NCI-H2171 treated with DMSO at 0.1 percent for 48 hours (cell line): Measurements from ENCODE around the gene LRIG2.
A peak's percentile ranks its signal among the peaks of the same experiment; 100 is the strongest.
"Not testable (repeated sequence)": the region's sequence is repeated elsewhere in the genome, so short reads cannot be mapped to it uniquely, and the experiment has no call there.

Source experiments
- DNase-seq: peaks from one replicate; lab custom pipeline; 2025; lab: John Stamatoyannopoulos, UW

LRIG2 gene, protein sequence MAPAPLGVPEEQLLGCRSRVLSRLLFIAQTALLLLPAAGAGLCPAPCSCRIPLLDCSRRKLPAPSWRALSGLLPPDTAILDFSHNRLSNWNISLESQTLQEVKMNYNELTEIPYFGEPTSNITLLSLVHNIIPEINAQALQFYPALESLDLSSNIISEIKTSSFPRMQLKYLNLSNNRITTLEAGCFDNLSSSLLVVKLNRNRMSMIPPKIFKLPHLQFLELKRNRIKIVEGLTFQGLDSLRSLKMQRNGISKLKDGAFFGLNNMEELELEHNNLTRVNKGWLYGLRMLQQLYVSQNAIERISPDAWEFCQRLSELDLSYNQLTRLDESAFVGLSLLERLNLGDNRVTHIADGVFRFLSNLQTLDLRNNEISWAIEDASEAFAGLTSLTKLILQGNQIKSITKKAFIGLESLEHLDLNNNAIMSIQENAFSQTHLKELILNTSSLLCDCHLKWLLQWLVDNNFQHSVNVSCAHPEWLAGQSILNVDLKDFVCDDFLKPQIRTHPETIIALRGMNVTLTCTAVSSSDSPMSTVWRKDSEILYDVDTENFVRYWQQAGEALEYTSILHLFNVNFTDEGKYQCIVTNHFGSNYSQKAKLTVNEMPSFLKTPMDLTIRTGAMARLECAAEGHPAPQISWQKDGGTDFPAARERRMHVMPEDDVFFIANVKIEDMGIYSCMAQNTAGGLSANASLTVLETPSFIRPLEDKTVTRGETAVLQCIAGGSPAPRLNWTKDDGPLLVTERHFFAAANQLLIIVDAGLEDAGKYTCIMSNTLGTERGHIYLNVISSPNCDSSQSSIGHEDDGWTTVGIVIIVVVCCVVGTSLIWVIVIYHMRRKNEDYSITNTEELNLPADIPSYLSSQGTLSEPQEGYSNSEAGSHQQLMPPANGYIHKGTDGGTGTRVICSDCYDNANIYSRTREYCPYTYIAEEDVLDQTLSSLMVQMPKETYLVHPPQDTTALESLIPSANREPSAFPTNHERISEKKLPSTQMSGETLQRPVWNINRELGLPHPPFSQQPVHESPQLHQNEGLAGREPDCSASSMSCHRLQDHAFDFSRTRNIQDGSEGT

DNA sequence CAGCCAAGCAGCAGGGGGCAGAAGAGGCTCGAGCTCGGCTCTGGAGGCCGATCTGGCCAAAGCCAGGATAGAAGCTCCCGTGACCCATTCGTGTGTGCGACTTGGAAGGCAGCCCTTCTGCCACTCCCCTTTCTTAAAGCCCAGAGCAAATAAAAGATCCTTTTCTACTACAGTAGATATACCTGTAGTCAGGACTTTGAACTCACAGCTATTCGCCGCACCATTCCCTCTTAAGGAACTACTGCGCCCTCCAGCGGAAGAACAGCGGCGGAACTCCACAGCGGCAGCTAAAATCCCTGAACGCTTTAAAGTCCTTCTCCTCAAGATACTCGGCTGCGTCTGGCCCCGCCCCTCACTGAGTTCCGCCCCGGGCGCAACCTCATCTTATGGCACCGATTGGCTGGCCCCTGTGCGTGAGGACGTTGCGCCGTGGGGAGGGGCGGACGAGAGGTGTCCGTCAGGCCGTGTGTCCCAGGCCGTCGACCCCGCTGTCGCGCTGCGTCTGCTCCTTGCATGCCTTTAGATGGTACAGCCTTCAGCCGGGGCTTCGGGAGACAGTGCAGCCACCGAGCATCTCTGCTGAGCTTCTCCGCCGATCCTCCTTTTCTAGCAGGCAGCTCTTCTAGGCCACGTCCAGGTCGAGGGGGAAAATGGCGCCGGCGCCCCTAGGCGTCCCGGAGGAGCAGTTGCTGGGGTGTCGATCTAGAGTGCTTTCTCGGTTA is at the start of gene LRIG2:
Gene LRIG2, plus strand, starts transcription at position 442 of the 722 bp plus-strand sequence. Its CDS starts 209 bp downstream, at position 651.
- DNase-seq: peak; percentile 98

GRCh38 chr1:113023316-113023715 is 49.7 kb upstream of the LRIG2 start:
- DNase-seq: not testable (repeated sequence)

DNA sequence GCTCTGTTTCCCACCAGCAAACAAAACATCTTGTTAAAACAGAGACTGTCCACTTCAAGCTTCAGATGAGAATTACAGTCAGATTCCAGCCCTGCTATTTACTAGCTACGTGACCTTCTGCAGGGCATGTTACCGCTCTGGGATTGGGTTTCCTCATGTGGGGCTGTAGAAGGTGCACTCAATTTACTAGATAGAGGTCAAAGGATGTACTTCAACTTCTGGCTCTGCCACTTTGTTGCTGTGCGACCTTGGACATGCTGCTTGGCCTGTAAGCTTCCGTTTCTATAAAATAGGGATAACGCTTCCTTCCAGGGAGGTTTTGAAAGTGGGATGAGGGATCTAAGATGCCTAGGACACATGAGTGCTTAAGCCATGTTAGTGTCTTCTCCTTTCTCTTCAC is 46.0 kb upstream of the LRIG2 start:
- DNase-seq: no peak

DNA sequence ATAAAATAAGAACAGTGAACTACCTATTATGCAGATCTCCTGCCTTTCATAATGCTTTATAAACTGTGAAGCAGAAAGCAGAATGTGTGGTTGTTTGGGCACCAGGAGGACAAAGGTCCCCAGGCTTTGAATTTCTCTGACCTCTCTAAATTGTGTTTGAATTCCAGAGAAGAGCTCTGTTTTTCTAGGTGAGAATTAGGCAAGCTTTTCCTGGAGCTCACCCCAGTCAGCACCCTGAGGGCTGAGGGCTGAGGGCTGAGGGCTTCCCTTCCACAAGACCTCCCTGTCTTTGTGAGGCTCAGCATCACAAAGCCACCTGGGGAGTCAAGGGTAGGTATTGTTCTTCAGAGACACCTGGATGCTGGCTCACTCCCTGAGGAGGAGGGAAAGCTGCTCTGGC is 45.5 kb upstream of the LRIG2 start:
- DNase-seq: no peak

DNA sequence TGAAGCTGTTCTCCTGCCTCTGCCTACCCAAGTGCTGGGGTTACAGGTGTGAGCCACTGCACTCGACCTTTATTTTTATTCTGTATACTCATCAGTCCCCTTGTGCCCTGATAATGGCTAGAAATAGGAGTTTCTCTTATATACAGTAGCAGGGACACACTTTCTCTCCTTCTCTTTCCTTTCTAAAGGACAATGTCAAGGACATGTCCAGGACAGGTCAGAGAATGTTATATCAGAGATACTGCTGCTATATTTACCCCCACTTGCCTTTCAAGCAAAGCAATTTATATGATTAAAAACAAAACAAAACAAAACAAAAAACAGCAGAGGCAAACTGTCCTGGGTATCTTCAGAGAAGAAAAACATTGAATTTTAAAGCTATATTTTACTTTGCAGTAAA is 43.2 kb upstream of the LRIG2 start:
- DNase-seq: no peak

DNA sequence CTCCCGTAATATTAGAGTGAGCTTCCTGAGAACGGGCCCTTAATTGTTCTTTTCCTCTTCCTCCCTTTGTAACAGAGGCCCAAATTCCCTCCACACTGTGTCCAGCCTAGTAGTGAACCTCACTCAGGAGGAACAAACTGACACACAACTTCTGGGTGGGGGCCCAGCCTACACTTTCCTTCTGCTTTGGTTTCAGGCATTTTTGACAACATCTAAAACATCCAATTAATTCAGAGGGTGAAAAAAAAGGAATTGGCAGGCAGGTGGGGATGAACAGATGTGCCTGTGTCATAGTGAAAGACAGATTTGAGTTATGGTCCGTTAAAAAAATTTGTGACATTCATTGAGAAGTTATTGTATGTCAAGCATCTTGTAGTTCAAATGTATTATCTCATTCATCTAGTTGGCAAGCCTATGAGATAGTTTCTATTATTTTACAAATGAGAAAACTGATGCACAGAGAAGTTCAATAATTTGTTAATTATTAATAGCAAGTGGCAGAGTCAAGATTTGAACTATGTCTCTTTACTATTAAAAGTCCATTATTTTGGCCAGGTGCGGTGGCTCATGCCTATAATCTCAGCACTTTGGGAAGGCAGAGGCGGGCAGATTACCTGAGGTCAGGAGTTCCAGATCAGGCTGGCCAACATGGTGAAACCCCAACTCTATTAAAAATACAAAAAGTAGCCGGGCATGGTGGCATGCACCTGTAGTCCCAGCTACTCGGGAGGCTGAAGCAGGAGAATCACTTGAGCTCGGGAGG is 41.6 kb upstream of the LRIG2 start:
- DNase-seq: peak; percentile 87

DNA sequence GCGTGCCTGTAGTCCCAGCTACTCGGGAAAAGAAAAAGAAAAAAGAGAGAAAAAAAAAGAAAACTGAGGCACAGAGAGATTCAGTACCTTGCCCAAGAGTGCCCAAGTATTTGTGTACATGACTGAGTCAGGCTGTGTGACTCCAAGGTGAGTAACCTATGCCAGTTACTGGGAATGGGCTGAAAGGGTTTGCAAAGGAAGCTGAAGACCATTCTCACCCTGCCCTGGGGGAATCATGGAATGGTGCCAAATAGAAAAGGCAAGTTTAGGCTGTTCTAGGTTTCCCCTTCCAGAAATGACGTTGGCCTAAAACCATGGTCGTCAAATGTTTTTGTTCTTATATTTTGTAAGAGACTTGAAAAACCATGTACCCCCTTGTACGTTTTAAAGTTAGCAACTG is 37.9 kb upstream of the LRIG2 start:
- no peak for DNase-seq

GRCh38 chr1:113036639-113037321 is 36.2 kb upstream of the LRIG2 start:
- DNase-seq: no peak

GRCh38 chr1:113040041-113040440 is 33.0 kb upstream of the LRIG2 start:
- no peak for DNase-seq

DNA sequence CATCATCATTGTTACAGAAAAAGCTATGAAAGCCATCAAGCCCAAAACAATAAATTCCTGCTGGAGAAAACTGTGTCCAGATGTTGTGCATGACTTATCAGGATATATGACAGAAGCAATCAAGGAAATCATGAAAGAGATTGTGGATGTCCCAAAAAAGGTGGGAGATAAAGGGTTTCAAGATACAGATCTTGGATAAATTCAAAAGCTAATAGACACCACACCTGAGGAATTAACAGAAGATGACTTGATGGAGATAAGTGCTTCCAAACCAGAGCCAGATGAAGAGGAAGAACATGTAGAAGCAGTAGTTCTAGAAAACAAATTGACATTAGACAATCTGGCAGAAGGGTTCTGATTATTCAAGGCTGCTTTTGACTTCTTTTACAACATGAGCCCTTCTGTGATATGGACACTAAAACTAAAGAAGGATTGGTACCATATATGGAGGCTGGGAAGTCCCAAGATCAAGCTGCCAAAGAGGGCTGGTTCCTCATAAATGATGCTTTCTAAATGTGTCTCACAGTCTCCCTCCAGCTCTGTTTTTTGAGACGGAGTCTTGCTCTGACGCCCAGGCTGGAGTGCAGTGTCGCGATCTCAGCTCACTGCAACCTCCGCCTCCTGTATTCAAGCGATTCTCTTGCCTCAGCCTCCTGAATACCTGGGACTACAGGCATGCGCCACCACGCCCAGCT is 32.1 kb upstream of the LRIG2 start:
- DNase-seq: no peak

GRCh38 chr1:113041569-113042284 is 31.3 kb upstream of the LRIG2 start:
- no peak for DNase-seq

GRCh38 chr1:113042285-113043143 is 30.5 kb upstream of the LRIG2 start:
- DNase-seq: no peak

DNA sequence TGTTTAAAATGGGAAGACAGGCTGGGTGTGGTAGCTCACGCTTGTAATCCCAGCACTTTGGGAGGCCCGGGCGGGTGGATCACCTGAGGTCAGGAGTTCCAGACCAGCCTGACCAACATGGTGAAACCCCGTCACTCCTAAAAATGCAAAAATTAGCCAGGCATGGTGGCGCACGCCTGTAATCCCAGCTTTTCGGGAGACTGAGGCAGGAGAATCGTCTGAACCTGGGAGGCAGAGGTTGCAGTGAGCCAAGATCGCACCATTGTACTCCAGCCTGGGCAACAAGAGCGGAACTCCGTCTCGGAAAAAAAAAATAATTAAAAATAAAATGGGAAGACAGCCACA is 29.9 kb upstream of the LRIG2 start:
- not testable (repeated sequence) for DNase-seq

DNA sequence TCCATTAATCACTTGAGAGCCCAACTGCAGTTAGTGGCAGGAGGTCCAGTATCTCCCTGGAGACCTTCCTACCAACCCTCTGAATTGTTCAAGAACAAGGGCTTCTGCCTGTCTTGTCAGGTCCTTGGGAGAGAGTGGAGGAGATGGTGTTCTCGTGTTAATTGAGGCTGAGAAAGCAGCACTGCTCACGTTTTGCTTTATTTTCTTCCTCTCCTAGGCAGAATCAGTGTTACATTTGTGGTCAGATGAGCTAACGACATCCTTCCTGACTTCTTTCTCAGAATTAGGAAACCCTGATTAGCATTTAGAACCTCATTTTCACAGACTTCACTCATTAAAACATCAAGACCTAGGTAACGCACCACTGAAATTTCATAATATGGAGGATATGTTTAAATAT is 26.4 kb upstream of the LRIG2 start:
- peak; percentile 57 for DNase-seq

DNA sequence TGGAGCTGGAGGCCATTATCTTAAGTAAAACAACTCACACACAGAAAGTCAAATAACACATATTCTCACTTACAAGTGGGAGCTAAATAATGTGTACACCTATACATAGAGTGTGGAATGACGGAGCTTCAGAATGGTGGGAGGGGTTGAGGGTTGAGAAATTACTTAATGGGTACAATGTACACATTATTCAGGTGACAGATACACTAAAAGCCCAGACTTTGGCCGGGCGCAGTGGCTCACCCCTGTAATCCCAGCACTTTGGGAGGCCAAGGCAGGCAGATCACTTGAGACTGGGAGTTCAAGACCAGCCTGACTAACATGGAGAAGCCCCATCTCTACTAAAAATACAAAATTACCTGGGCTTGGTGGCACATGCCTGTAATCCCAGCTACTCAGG is 24.9 kb upstream of the LRIG2 start:
- no peak for DNase-seq

GRCh38 chr1:113053344-113054126 is 19.5 kb upstream of the LRIG2 start:
- DNase-seq: no peak

GRCh38 chr1:113055570-113055969 is 17.4 kb upstream of the LRIG2 start:
- DNase-seq: no peak

DNA sequence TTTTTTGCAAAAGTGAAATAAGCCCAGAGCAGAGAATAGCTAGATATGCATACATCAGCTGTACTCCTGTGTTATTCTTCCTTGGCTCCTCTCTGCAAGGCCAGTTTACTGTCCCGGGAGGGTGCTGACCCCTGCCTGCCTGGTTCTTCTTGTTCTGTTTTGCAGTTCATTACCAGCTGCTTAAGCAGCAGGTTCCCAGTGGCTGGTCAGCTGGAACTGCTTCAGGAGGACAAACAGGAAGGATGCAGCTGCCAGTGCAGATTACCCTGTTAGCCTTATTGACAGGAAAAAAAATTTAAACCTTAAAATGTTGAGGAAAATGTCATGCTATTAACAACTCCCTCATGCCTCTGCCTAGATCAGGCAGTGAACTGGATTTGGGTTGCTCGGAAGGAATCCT is 16.0 kb upstream of the LRIG2 start:
- DNase-seq: no peak
